NCI-H510A treated with DMSO at 0.1 percent for 48 hours (cell line): Measurements from ENCODE around the gene CAMK2G.

Source experiments
- DNase-seq: peaks from one replicate; lab custom pipeline; 2025; lab: John Stamatoyannopoulos, UW

The CAMK2G gene

DNA sequence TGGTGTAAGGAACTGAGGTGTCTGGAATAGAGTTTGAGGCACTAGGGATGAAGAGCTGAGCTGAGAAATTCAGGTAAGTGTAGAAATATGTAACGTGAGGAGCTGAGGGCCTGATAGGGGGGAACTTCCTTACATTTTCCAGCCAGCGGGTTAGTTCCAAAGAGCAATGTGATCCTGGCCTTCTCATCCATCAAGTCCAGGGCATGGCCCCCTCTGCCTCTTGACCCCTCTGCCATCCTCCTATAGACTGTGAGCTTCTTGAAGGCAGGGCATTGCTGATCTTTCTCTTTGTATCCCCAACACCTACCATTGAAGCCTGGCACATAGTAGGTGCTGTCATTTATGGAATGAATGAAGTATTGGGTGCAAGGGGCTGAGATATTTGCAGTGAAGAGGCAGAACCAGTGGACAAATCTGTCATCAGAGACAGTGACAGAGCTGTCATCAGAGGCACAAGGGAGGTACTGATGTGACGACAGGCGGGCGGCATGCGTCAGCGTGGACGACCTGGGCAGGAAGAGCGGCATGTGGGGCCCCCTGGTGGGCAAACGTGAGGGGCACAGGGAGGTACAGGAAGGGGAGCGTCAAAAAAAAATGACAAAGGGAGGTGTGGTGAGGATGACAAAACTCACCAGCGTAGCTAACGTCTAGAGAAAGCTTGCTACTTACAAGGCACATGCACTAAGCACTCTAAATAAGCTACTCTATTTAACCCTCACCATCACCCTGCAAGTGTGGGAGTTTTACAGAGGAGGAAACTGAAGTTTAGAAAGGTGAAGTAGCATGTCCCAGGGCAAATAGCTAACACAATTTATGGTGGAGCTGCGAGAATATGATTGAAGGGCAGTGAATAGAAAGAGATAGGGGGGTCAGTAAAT lies 5.2 kb upstream of the CAMK2G start:
- DNase-seq = peak; percentile 73

DNA sequence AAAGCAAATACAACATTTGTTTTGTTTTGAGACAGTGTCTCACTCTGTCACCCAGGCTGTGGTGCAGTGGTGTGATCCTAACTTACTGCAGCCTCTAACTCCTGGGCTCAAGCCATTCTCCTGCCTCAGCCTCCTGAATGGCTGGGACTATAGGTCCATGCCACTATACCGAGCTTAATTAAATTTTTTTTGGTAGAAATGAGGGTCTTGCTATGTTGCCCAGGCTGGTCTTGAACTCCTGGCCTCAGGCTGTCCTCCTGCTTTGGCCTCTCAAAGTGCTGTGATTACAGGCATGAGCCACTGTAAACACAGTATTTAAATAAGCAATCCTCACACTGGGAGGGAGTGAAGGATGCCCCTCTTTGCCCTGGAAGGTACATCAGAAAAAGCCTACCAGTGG lies 4.0 kb upstream of the CAMK2G start:
- DNase-seq = no peak

DNA sequence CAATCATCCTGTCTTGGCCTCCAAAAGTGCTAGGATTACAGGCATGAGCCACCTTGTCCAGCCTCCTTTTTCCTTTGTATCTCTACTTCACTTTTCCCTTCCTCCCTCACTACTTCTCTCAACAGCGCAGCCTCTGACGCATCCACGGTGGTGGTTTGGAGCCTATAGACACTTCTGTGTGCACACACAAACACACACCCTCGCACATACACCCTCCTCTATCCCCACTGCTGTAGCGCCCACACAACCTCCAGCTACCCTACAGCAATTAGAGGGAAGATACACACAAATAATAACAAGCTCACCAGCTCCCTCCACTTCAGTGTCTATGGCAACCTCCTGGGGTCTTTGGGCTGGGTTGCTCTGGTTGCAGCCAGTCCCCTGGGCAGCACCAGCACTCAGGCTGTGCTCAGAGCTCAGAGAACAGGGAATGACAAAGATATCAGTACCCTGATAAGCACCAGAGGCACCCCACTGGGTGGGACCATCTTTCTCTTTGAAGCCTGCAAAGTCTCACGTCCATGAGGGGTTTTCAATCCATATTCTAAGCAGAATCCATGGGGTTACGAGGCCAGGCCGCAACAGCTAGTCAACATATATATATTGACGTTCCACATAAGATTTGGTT lies 3.3 kb upstream of the CAMK2G start:
- DNase-seq = no peak

DNA sequence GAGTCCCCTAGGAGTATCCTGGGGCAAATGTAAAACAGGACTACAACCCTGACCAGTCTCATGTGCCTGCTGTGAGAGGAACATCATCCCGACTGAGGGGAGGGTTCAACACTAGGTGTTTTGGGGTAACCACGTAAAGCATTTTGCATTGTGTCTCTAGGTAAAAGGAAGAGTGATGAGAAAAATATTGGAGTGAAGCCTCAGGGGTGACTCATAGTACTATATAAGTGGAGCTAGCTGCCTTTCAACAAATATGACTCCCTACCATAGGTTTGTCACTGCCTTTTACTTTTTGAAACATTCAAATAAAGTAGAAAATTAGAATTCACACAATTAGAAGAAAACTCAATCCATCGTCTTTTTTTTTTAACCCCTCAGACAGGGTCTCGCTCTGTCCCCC lies 2.6 kb upstream of the CAMK2G start:
- DNase-seq = no peak

DNA sequence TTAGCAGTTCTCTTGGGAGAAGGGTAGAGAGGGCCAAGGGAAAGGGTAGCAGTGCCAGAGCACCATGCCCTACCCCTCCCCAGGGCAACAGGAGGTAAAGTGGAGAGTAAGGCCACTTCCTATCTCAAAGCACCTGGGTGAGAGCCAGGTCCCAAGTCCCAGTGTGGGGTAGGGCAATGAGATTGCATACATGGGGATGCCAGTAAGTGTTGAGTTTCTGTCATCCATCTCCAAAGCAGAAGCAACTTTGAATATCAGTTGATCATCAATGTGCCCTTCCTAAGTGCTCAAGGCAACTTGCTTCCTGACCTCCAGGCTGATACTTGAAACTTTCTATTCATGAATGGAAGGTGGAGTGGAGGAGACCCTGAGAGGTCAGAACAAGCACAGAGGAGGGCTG lies 2.2 kb upstream of the CAMK2G start:
- no peak for DNase-seq

DNA sequence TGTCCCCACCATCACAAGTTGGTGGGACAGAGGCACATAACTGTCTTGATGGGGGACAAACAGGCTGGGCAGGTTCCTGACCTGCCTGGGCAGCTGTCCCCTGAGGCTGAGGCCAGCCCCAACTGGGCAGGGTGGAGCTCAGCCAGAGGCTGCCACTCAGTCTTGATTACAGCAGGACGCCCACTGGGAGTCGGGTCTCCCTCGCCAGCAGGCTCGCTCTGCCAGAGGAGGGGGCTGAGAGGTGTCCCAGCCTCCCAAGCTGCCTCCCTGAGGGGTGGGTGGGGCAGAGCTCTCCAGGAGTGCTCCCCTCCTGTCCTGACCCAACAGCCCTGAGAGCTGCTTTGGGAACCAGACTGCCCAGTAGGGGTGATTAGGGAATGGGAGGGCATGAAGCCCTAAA lies 1.8 kb upstream of the CAMK2G start:
- DNase-seq = no peak

DNA sequence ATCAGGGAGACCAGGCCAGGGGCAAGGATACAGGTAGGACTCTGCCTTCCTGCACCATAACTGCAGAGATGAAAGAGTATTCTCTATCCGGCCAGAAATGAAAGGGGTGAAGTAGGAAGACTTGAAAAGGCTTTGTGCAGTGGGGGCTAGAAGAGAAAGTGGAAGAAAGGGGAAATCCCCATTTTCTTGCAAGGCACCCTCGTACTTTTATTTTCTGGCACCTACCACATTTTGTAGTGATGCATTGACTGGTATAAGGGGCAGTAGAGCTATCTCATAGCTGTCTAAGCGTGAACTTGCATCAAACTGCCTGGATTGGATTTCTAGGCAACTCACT lies 752 bp upstream of the CAMK2G start:
- no peak for DNase-seq

DNA sequence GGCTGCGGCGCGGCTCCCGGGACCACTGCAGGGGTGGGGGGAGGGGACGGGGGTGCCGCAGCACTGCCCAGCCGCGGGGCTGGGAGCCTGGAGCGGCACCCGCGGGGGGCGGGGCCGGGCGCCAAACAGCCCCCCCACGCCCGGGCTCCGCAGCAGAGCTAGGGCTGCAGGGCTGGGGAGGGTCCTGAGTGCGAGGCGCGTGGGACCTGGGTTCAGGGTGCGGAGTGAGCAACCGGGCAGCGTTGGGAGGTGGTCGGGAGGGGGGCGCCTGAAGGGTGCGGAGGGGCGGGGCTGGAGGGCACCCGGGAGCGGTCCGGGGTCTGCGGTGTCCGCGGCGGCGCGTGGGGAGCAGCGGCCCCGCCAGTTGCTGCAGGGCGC lies 528 bp downstream of the CAMK2G start:
- no peak for DNase-seq

DNA sequence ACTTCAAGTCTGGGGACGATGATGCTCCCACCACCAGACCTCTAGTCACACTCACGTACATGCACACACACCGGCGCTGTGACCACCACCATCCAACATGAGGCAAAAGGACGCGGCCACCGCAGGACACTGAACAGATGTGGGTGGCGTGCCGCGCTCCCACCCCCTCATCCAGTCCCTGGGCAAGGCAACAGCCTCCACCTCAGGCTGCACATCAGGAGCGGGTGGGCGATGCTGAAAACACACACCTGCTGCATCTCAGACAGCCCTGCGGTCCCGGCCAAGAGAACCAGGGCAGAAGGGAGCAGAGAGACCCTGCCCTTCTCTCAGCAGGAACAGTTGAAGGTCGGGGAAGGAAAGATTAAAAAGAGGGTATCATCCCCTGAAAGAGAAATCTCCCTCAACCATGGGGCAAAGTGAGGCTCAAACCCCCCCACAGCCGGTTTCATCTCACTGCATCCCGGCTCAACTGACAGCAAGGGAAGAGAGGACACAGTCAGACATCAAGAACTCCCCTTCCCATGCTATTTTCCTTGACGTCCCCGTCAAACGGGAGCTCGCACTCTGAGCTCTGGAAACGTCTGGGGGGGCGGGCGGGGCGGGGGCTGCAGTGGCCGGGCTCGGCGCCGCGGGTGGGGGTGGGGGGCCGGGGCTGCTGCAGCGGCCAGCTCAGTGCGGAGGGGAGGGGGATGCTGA lies 1.1 kb downstream of the CAMK2G start:
- no peak for DNase-seq

DNA sequence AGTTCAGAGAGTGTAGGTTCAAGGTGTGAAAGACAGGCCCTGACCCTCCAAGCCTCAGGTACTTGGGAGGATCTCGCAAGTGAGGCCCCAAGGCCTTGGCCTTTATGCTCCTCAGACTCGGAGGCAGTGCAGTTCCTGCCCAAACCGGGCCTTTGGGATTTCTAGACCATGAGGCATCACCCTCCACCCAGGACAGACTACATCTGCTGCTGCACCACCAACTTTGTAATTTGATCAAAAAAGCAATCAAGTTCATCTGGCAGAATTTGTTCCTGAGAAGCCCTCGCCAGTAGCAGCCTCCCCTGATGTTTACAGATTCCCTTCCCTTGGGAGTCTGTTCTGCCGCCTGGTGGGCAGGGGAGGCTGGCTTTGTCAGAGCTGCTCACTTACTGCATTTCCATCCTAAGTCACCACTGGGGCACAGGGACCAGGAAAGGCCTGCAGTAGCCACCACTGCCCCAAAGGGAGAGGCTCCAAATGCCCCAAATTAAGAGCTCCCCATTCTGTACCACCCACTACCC lies 2.1 kb downstream of the CAMK2G start:
- no peak for DNase-seq

DNA sequence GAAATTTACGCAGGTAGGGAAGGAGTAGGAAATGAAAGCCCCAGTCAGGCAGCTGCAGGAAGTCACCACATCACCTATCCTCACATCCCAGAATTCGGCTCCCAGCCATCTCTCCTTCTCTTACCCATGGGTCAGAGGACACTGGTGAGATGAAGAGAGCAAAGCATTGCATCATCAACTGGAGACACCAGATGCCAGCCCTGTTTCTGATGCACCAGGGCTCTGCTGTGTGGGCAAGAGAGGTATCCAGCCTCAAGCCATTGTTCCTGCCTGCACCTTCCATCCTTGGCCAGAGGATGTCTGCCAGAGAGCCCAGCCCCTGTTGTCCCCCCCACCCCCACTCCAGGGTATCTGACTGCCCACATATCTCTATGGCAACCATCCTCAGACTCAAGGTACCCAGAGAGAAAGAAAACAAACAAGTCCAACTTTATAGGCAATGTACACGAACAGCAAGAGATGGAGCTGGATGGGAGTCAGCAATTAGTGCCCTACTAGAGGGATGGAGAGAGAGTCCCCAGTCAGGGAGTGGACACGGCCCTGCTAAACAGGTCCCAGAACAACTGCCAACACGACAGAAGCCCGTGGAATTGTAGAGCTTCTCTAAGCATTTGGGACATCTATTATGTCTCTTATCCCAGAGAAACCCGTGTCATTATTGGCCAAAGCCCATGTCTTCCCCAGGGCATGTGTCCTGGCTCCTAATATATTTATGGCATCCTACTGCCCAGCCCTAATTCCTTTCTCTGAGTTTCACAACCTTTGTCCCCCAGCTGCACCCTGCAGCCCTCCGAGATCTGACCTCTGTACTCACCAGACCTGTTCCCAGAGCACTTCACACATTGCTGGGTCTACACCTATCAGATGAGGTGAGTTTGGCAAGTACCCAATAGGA lies 2.8 kb downstream of the CAMK2G start:
- DNase-seq = no peak

DNA sequence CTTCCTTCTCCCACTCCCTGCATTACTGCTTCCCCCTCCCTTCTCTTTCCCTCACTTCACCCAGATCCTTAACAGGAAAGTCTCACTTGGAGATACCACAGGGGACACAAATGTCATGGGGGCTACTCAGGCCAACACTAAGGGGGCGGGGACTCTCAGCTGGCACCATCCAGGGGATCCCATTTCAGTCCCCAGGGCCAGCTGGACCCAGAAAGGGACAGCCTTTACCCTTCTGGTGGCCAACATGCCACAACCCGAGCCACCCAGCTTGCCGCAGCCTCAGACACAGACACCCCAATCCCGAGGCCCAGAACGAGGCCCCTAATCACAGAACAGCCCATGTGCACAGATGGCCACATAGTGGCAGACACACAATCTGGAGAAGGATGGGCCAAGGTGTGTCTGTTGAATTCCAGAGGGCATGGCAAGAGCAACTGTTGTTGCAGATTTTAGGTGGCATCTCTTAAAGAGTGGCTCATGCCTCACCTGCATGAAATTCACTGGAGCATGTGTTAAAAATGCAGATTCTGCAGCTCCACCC lies 5.6 kb downstream of the CAMK2G start:
- no peak for DNase-seq

DNA sequence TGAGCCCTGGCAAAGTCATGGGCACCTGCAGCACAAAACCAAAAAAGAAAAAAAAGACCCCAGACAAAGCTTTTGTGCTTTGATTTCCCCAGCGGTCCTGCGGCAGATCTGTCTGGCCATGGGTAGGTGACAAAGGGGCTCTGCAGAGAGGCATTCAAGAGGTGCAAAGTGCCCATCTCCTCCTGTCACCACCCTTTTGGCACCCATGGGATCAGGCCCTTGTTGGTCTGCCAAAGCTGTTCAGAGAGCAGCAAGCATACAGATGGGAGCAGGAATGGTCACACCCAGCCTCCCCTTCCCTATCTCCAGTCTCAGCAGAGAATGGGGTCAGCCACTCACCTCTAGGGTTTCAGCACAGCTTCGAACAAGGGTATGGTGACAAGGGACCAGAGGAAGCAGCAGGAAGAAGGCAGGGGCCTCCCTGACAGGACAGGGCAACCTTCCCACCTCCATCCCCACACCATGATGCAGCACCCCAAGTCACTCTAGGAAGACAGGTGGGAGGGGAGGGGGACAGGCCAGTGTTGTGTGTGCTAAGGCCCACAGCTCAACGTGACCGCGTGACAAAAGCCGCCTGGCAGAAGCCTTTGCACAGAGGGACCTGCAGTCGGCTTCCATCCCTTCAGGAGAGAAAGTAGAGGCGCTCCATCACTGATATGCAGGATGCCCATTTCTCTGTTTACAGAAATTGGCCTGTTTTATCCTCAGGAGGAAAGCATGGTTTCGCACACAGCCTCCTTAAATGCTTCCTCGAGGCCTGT lies 6.3 kb downstream of the CAMK2G start:
- no peak for DNase-seq

DNA sequence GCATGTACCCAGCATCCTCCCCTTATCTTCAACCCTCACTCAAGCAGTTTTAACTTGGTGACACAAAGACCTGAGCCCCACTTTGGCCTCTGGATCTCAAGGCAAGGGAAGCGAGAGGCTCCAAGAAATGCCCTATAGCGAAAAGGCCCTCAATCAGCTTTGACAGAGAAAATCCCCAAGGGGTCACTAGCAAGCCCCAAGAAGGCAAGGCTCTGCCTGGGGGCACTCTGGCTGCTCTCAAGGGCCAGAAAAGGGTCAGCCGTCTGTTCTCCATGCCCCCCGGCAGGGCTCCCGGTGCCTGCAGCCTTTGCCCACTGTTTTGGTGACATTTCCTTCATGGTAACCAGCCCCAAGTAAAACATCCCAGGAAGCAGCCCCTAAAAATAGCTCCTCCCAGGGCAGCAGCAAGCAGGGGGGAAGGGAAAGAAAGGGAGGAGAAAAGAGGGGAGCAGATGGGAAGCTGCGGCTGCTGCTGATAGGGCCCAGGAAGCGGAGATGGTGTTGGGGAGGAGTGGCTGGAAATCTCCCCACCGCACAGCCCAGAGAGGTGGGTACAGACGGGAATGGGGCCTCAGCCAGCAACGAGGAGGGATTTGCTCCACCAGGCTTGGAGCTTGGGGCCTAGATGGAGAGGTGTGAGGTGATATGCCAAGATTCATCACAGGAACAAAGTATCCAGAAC lies 7.1 kb downstream of the CAMK2G start:
- no peak for DNase-seq

DNA sequence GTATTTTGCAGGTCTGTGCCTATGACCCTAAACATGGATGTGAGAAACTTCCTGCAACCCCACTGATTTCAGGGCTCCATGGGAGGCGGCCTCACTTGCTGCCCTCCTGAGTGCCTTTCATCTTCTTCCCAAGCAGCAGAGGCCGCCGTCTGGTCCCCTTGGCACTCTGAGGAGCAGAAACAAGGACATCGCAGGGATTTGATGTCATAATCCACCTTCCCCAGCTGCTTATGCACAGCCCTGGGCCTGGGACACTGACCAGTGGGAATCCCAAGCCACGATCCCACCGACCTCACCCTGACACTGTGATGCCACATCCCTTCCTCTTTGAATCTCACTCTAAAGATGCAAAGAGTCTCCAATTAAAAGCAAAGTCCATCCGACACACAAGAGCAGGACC lies 7.7 kb downstream of the CAMK2G start:
- no peak for DNase-seq

DNA sequence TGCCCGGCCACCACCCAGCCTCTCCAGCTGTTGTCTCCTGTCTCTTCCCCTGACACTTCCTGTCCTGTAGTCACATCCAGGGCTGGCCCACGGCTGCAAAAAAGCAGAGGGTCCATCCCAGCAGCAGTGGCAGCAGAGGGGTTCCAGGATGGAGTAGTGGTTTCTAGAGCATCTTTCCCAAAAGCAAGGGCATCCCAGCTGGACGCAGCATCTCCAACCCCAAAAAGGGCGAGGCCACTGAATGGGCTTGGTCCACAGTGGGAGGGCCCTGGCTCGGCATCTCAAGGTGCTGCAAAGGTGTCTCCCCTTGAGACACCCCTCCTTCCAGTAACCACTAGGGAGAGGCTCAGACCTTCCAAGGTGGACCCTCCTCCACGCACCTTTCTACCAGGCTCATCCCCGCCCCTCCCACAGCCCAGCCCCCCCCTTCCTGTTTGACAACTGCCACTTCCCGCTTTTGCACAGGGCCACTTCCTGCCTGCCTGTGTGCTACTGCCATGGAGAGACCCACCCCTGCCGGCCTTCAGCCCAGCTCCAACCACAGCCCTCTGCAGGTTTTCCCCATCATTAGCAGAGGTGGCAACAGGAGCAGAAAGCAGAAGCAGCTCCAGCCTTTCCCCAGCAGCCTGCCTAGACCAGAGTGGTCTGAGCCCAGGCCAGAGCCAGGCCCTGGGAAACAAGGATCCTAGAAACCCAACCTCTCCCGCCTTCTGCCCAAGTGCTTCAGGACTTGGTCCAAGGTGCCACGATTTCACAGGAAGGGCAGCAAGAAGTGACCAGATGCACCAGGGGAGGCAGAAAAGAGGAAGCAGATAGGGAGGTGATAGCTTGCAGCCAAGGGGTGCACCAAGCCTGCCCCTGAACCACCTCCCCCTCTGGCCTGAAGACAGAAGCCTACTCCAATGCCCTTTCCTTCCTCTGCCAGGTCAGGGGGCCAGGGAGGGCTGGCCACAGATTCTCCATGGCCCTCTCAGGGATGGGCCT lies 8.6 kb downstream of the CAMK2G start:
- no peak for DNase-seq

DNA sequence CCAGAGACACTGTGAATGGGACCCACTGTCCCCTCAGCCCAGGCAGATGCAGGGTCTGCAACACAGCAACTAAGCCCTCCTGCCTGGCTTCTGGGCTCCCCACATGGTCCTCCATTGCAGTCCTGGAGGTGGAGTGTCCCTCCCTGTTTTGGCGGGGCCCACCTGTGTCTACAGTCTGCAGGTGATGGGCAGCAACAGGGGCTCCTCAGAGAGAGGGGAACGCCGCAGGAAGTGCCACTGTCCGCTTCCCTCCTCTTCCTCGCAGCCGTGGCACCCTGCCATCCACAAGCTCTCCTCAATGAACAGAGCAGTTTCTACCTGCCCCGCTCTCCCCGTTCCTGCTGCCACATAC lies 9.3 kb downstream of the CAMK2G start:
- no peak for DNase-seq

DNA sequence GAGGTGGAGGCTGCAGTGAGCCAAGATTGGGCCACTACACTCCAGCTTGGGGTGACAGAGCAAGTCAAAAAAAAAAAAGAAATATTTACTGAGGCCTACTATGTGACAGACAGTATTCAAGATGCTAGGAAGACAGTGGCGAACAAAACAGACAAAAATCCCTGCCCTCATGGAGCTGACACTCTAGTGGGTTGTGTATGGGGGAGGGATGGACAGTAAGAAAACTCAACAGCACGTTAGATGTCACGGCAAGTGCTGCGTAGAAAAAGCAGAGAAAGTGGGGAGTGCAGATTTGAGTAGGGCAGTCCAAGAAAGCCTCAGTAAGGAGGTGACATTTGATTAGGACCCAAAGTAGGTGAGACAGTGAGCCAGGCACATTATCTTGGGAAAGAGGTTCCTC lies 10.1 kb downstream of the CAMK2G start:
- no peak for DNase-seq
